ENCODE measurements around the gene SHD.
"Not testable (repeated sequence)": the region's sequence is repeated elsewhere in the genome, so short reads cannot be mapped to it uniquely, and the experiment has no call there.

The SHD gene

GRCh38 chr19:4267101-4267900 is 11.8 kb upstream of the SHD start:
- H3K4me3 ChIP-seq (ENCODE audit: low read depth, low read length): no peak overlapping the region

GRCh38 chr19:4267901-4268815 is 10.9 kb upstream of the SHD start:
- no peak overlapping the region for H3K4me3 ChIP-seq (ENCODE audit: low read depth, low read length)

GRCh38 chr19:4268816-4269430 is 10.1 kb upstream of the SHD start:
- H3K4me3 ChIP-seq (ENCODE audit: low read depth, low read length): no peak overlapping the region

GRCh38 chr19:4272894-4273293 is 6.2 kb upstream of the SHD start:
- no peak overlapping the region for H3K4me3 ChIP-seq (ENCODE audit: low read depth, low read length)

- H3K4me3 ChIP-seq (ENCODE audit: low read depth, low read length): not testable (repeated sequence)
Measured at GRCh38 chr19:4274321-4274686, 4.8 kb upstream of the SHD start.

GRCh38 chr19:4277191-4277696 is 1.8 kb upstream of the SHD start:
- H3K4me3 ChIP-seq (ENCODE audit: low read depth, low read length): no peak overlapping the region

- H3K4me3 ChIP-seq (ENCODE audit: low read depth, low read length): no peak overlapping the region
Measured at GRCh38 chr19:4278010-4278409, 1.1 kb upstream of the SHD start.

- H3K4me3 ChIP-seq (ENCODE audit: low read depth, low read length): peak overlapping the region; percentile 53
Measured at GRCh38 chr19:4279267-4279529, 132 bp downstream of the SHD start.

GRCh38 chr19:4279530-4280422 is 710 bp downstream of the SHD start:
- peak overlapping the region; percentile 53 for H3K4me3 ChIP-seq (ENCODE audit: low read depth, low read length)

- no peak overlapping the region for H3K4me3 ChIP-seq (ENCODE audit: low read depth, low read length)
Measured at GRCh38 chr19:4284176-4284958, 5.3 kb downstream of the SHD start.

- no peak overlapping the region for H3K4me3 ChIP-seq (ENCODE audit: low read depth, low read length)
Measured at GRCh38 chr19:4284974-4285373, 5.9 kb downstream of the SHD start.

- not testable (repeated sequence) for H3K4me3 ChIP-seq (ENCODE audit: low read depth, low read length)
Measured at GRCh38 chr19:4286141-4286540, 7.1 kb downstream of the SHD start.

- no peak overlapping the region for H3K4me3 ChIP-seq (ENCODE audit: low read depth, low read length)
Measured at GRCh38 chr19:4288091-4288777, 9.2 kb downstream of the SHD start.

GRCh38 chr19:4291184-4291732 is 12.2 kb downstream of the SHD start:
- H3K4me3 ChIP-seq (ENCODE audit: low read depth, low read length): no peak overlapping the region

- H3K4me3 ChIP-seq (ENCODE audit: low read depth, low read length): no peak overlapping the region
Measured at GRCh38 chr19:4292515-4292914, 13.4 kb downstream of the SHD start.

- no peak overlapping the region for H3K4me3 ChIP-seq (ENCODE audit: low read depth, low read length)
Measured at GRCh38 chr19:4294389-4294788, 15.3 kb downstream of the SHD start.

- H3K4me3 ChIP-seq (ENCODE audit: low read depth, low read length): no peak overlapping the region
Measured at GRCh38 chr19:4295972-4296771, 17.1 kb downstream of the SHD start.

All from iPS-11a (cell line).